Esophagus muscularis mucosa (tissue), 4 donors: ENCODE measurements around the gene RPL18.
"Not testable (repeated sequence)": the region's sequence is repeated elsewhere in the genome, so short reads cannot be mapped to it uniquely, and the experiment has no call there.

ENCODE experiments used
- CTCF ChIP-seq, 3 experiments: fragments of 200-600 bp in 2 of 3; fragments of 450-650 bp in 1 of 3; sonication (generic) in 2 of 3; IDR thresholded peaks; one replicate each; pipeline ENCODE4 v1.5.1; 2017 to 2019; ENCODE audit warnings: antibody characterized with exemption in 3 of 3, mild to moderate bottlenecking in 2 of 3, moderate library complexity in 1 of 3
- EP300 ChIP-seq: sonication (generic); formaldehyde crosslinking; IDR thresholded peaks from one replicate; pipeline ENCODE4 v1.6.1; 2017; ENCODE audit warnings: antibody characterized with exemption
- POLR2A ChIP-seq: fragments of 450-650 bp; IDR thresholded peaks from one replicate; pipeline ENCODE4 v1.6.1; 2017; ENCODE audit warnings: antibody characterized with exemption, moderate library complexity, mild to moderate bottlenecking, low read depth
- POLR2AphosphoS5 ChIP-seq, 2 donors: sonication (generic); formaldehyde crosslinking; IDR thresholded peaks; one replicate each; pipeline ENCODE4 v1.6.1; 2017; ENCODE audit warnings: antibody characterized with exemption in 2 of 2

DNA sequence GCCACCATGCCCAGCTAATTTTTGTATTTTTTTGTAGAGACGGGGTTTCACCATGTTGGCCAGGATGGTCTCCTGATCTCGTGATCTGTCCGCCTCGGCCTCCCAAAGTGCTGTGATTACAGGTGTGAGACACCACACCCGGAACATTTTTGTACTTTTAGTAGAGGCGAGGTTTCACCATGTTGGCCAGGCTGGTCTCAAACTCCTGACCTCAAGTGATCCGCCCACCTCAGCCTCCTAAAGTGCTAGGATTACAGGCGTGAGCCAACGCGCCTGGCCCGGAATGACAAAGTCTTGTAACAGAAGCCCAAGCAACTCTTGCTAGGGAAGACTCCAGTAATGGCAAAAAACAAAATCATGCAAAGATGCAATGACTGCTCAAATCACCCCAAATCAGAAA lies 13.3 kb upstream of the RPL18 start:
- TF ChIP-seq POLR2A; CTCF (IDR thresholded peaks at IDR 0.05); EP300; POLR2AphosphoS5 (IDR thresholded peaks at IDR 0.05): not testable (repeated sequence)
